ENCODE data around the gene SFTA2. TPM values are rescaled to one million over a fixed set of nuclear protein-coding genes. Genes with fewer than 3 reads are reported as not detected.
"Not testable (repeated sequence)": the region's sequence is repeated elsewhere in the genome, so short reads cannot be mapped to it uniquely, and the experiment has no call there.

The SFTA2 gene
- total RNA-seq, 1 donor from 2014 or later = not detected

DNA sequence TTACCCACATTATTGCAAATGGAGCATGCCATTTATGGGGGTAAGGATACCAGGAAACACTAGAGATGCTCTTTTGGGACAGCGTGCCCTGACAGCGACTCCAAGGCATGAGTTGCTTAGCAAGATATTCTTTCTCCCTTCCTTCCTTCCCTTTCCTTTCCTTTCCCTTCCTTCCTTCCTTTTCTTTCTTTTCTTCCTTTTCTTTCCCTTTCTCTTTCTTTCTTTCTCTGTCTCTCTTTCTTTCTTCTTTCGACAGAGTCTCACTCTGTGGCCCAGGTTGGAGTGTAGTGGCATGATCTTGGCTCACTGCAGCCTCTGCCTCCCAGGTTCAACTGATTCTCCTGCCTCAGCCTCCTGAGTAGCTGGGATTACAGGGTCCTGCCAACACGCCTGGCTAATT is 12.1 kb upstream of the SFTA2 start:
- intact Hi-C loops (cut with micrococcal nuclease) = no loop called here

DNA sequence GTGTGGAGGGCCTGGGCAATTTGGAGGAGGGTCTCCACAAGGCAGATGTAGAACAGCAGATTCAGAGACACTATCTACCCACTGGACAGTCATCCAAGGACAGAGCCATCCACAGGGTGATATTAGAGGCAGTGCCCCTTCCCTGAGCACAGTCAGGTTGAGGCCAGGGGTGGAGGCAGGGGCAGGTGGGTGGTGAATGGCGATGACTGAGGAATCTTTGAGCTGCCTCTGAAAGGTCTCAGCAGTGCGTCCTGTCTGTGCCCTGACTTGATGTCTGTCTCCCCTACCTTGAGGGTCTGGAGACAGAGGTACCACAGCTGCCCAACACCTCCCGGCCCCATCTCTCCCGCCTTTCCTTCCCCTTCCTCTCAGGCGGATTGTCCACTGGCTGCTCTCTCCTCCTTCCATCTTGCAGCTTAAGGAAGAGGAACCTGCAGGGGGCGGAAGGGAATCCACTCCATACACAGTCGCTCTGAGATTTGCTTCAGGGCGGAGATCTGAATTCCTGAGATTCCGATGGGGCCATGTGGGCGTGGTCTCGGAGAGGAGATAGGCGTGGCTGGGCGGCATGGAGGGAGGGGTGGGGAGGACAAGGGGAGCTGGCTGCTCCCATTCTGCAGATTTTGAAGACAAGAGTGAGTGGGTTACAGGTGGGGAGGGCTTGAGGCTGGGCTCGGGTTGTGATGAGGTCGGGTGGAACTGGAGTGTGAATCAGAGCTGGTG is 10.5 kb upstream of the SFTA2 start:
- intact Hi-C loops (cut with micrococcal nuclease) = no loop called here

DNA sequence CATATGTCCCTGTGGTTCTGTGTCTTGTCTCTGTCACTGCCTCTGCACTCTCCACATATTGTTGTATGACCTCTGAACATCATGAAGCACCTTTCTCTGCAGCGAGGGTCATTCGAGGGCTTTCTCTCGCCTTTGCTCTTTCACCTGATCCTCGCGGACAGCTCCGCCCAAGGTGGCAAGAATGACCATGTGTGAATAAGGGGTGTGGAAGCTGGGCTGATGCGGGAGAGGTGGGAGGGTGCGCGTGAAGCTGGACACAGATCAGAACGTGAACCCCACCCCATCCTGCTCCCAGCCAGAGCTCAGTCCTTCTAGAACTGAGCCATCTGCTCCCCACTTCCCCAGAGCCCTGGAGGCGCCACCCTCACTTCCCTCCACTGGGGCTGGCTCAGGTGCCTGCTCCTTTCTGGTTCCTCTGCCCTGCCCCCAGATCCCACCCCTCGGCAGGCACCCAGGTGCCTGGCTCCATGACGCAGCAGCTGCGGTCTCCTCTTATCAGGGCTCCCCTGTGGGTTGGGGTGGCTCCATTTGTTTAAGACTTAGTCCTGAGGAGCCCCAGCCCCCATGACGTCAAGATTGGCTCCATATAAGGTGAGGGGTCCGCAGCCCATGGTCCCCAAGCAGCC is 8.5 kb upstream of the SFTA2 start, which contains the start of gene MUCL3:
Gene MUCL3 (plus strand): TSS at position 613 of the 626 bp plus-strand sequence. CDS start 27 bp downstream, outside the sequence.
- intact Hi-C loops (cut with micrococcal nuclease) = no loop called here

DNA sequence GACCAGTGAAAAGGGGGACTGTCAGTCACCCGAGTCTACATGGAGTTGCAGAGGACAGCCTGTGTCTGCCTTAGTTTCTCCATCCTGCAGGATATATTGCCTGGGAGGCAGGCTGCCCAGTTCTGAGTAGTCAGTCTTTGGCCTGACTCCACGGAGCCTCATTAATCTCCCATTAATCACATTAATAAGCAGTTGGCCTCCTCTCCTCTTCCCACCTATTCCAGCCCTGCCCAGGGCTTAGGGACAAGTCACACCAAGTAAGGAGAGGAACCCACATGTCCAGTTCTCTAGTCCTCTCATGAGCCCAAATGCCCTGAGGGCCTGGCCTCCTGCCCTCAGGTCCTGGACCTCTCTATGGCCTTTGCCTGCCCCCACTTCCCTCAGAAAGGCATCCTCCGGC is 7.5 kb upstream of the SFTA2 start:
- intact Hi-C loops (cut with micrococcal nuclease) = no loop called here

DNA sequence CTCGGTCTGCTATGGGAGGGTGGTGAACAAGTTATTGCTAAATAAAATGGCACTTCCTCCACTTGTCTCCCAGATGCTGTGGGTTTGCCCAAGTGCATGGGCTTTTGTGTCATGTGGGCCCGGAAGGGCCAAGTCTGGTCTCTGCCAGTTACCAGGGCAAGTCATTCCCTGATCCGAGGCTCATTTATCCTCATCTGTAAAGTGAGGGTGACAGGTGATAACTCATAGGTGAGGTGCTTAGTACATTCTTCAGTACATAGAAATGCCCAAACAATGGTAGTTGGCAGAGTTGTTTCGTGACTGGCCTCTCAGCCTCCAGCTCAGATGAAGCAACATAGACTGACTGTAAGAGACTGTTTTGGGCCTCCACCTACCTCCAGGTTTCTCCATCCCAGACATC is 6.8 kb upstream of the SFTA2 start:
- intact Hi-C loops (cut with micrococcal nuclease) = no loop called here

DNA sequence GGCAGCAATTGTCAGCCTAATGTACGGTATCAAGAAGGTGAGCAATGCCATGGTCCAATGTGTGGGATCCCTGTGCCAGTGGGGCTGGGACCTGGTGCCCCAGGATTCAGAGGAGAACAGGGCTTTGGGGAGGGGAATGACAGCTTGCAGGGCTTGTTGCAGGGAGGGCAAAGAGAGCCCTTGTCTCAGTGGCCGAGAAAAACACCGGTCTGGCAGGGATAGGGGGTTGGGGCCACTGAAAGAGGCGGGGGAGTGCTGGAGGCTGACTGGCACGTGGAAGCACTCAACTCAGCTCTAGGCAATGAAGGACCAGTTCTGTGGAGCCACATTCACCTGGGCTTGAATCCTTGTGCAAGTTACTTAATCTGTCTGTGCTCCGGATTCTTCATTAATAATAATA is 5.3 kb upstream of the SFTA2 start:
- intact Hi-C loops (cut with micrococcal nuclease) = no loop called here

DNA sequence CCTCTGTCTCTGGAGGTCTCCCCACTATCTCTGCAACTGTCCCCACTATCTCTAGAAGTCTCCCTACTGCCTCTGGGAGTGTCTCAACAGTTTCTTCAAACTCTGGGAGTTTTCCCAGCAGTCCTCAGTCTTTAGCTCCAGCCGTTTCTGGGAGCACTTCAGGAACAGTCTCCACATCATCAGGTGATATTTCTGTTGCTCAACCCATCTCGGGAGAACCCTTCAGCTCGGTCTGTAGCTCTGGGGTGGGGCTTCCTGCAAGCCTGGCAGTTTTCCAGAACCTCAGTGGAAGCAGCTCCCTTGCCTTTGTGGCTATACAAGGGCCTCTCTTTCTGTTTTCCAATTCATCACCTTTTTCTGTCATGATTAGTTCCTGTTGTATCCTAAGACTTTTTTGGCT is 3.0 kb upstream of the SFTA2 start:
- intact Hi-C loops (cut with micrococcal nuclease) = no loop called here

DNA sequence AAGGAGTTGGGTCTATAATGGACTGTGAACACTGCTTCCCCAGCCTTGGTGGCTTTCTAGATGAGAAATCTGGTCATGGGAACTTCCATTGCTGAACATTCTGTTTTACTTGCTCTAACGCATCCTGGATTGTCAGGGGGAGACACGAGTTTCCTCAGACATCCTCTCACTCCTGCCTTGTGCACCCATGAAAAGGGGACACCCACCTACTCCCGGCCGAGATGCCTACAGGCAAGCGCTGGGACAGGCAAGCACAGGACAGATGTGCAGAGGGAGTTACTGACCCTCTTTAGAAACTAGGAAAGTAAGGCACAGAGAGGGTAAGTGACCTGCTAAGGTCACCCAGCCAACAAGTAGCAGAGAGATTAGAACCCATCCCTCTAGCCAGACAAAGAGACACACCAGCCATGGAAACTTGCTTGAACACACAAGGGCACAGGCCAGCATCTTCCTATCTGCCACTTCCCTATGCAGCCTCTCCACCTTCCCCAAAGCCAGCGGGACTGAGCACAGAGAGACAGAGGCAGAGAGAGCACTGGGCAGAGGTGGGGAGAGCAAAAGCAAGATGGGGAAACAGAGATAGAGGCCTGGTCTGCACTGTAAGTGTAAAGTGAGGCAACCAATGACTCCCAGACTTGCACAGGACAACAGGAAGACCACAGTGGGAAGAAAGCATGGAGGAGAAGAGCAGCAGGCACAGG is 845 bp upstream of the SFTA2 start:
- intact Hi-C loops (cut with micrococcal nuclease) = no loop called here

DNA sequence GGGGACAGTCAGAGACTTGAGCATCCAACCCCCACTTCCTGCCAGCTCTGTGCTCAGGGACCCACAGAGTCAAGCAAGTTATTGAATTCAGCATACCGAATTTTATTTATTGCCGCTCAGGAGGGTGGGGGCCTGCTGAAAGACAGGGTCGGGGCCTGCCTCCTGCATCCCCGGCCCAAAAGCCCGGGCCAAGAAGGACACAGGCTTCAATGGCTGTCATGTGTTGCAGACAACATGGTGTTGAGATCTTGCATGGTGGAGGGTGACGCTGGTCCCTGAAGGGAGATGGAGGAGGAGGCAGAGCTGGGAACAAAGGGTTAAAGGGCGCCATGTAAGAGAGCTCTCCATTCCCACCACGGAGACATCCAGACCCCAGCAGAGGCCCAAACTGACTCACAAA is 698 bp downstream of the SFTA2 start:
- intact Hi-C loops (cut with micrococcal nuclease) = no loop called here

DNA sequence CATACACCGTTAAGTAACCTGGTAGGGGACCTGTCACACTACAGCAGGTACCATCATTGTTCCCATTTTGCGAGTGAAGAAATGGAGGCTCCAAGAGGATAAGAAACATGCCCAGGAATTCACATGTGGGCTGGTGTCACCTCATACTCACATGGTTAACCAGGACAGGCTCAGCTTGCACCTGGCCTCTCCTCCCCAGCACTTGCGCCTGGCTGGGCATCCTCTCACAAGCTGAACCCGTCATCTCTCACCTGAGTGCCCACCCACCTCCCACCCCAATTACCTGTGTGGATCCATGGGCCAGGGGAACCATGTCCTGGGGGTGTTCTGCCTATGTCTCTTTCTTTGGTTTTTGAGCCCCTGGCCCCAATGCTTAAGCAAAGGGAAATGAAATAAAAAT is 1.5 kb downstream of the SFTA2 start:
- intact Hi-C loops (cut with micrococcal nuclease) = no loop called here

DNA sequence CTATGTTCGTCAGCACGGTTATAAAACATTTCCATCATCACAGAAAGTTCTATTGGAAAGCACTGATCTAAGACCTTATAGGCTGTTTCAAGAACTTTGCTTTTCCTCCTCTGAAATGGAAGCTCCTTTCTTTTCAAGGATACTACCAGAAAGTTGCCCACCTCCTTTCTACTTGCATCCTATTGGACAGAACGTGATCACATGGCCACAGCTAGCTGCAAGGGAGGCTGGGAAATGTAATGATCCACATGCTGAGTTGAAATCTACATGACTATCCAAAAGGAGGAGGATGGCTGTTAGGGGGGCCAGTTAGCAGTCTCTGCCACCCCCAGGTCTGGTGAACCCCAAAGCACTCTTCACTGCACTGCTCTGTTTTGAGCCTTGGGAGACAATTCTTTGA is 3.3 kb downstream of the SFTA2 start:
- intact Hi-C loops (cut with micrococcal nuclease) = no loop called here

DNA sequence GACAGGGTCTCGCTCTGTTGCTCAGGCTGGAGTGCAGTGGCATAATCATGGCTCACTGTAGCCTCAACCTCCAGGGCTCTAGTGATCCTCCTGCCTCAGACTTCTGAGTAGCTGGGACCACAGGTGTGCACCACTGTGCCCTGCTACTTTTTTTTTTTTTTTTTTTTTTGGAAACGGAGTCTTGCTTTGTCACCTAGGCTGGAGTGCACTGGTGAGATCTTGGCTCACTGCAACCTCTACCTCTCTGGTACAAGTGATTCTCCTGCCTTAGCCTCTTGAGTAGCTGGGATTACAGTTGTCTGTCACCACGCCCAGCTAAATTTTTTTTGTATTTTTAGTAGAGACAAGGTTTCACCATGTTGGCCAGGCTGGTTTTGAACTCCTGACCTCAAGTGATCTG is 4.9 kb downstream of the SFTA2 start:
- intact Hi-C loops (cut with micrococcal nuclease) = not testable (repeated sequence)

DNA sequence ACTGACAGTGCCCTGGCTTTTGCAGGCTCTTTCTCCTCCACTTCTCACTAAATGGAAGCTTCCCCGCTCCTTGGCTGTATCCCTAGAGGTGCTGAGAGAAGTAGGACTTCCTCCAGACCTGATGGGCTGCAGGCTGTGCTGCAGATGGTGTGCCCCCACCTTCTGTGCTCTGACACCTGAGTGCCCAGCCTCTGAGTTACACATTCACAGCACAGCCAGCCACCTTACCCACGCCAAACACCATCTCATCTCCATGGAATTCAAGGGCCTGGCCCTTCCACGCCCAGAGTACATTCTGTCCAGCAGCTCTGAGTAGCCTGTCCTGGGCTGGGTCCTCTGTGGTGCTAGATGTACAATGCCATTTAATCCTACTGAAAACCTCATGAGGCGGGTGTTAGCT is 5.3 kb downstream of the SFTA2 start:
- intact Hi-C loops (cut with micrococcal nuclease) = no loop called here

DNA sequence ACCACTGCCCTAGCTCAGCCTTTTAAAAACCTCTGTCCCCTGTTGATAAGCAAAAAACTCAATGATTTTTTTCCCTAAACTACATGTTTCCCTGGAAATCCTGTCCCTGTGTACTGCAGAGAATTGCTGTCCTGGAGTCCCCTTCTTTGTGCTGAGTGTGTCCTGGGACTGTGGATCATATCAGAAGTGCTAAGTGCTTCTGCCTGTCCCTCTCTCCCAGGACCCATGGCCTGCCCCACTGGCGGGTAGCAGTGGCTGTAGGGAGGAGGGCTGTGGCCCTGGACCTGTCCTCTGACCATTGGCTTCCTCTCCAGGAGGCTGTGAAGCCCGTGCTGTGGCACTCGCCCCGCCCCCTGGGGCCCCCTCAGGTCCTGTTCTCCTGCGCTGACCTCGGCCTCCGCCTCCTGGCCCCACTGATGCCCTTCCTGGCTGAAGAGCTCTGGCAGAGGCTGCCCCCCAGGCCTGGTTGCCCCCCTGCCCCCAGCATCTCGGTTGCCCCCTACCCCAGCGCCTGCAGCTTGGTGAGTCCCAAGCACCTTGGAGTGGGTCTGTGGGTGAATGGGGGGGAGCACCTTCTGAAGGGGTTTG is 7.8 kb downstream of the SFTA2 start:
- intact Hi-C loops (cut with micrococcal nuclease) = not testable (repeated sequence)

DNA sequence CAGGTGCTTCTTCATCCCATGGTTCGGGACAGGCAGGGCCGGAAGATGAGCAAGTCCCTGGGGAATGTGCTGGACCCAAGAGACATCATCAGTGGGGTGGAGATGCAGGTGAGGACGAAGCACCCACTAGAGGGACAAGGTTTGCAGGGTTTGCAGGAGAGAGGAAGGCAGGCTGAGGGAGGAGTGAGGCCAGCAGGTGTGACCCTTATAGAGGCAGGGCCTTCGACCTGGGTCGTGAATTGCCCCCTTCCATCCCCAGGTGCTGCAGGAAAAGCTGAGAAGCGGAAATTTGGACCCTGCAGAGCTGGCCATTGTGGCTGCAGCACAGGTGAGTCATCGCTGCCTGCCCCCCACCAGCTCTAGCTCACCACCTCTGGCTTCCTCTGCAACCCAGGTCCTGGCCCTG is 9.5 kb downstream of the SFTA2 start:
- intact Hi-C loops (cut with micrococcal nuclease) = no loop called here

DNA sequence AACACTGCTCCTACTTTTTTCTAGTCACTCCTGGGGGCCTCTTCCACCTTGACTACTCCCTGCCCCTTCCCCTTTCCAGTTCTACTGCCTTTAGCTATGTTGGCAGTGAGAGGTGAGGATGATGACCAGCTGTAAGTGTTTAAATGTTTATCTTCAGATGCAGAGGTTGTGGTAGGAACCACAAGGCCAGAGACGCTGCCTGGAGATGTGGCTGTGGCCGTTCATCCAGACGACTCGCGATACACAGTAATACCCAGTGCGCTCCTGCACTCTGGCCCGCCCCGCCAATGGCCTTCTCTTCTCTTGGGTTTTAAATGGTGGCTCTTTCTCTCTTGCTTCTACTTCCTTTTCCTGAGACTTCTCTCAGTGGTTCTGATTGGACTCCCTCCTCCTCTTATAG is 13.3 kb downstream of the SFTA2 start:
- intact Hi-C loops (cut with micrococcal nuclease) = no loop called here

DNA sequence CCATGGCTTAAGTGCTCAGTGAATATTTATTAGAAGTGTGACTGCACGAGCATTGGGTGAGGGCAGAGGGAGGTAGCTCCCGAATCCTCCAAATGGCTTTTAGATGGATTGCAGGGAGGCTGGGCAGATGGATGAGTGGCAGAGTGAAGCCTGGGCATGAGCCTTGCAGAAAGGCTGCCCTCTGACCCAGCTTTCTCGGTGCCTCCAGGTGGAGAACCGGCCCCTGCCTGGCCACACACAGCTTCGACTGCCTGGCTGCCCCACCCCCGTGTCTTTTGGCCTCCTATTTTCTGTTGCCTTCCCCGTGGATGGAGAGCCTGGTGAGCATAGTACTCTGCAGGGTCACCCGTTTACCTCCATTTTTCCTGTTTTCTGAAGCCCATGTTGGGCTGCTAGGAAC is 14.5 kb downstream of the SFTA2 start:
- intact Hi-C loops (cut with micrococcal nuclease) = no loop called here

DNA sequence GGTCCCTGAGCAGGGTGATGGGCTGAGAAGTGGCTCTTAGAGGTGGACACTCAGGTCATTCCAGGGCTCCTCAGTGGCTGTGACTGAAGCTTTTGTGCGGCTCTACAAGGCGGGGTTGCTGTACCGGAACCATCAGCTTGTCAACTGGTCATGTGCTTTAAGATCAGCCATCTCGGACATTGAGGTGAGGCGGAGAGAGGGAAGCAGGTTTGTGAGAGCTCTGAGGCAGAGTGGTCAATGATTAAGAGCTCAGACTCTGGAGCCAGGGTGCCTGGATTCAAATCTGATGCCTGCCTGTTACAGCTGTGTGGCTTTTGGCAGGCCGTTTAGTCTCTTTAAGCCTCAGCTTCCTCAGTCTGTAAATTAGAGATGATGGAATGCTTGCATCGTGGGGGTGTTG is 14.9 kb downstream of the SFTA2 start:
- intact Hi-C loops (cut with micrococcal nuclease) = no loop called here

DNA sequence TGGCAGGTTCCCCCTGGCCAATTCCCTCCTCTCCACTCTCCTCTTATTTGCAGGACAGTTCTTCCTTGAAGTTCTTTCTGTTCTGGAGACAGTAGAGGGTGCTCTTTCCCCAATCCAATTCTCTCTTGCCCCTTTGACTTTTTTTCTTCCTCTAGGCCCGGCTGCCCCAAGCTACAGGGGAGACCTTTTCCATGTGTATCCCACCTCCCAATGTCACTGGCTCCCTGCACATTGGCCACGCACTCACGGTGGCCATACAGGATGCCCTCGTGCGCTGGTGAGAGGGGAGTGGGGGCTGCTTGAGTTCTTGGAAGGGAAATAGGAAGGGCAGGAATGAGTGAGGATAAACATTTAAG is 16.4 kb downstream of the SFTA2 start:
- intact Hi-C loops (cut with micrococcal nuclease) = loop anchor here (1.0 to 2.0 kb wide), 7 partner anchors 31 to 243 kb away; partner anchors contain the start of genes DDR1 and TCF19

DNA sequence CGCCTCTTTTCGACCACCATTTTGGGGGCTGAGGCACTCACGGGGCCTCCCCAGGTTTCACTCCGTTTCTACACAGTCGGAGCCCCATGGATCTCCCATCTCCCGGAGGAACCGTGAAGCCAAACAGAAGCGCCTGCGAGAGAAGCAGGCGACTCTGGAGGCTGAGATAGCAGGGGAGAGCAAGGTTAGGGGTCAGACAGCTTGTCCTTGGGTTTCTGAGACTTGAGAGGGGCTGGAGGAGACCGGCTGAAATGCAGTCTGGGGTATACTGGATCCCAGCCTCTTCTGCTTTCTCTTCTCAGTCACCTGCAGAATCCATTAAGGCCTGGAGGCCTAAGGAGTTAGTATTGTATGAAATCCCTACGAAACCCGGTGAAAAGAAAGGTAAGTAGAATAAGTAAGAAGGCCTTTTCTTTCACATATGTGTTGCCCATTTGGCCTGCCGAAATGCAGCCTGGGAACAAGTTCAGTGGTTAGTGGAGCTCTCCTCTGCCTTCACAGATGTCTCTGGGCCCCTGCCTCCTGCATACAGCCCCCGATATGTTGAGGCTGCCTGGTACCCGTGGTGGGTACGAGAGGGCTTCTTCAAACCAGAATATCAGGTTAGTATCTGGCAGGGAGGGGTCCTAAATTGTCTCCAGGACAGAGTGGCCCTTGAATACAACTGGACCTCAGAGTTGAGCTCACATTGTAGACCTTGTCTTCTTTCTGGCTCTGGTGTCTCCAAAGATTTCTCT is 16.9 kb downstream of the SFTA2 start:
- intact Hi-C loops (cut with micrococcal nuclease) = loop anchor here (1.0 to 2.0 kb wide), 8 partner anchors 30 to 244 kb away; partner anchors contain the start of genes DDR1 and TCF19
